Stimulated activated CD4-positive, alpha-beta T cell treated with anti-CD3 and anti-CD28 coated beads, TNF-alpha, amount 100 ng/mL, for 4 hours (primary cell): ENCODE data around the gene CCT5.
"Not testable (repeated sequence)": the region's sequence is repeated elsewhere in the genome, so short reads cannot be mapped to it uniquely, and the experiment has no call there.

Source experiments
- DNase-seq, 3 experiments: peaks; one replicate each; pipeline ENCODE4 v3.0.0-alpha.2; 2020; ENCODE audit warnings: low read depth in 3 of 3

Gene CCT5

DNA sequence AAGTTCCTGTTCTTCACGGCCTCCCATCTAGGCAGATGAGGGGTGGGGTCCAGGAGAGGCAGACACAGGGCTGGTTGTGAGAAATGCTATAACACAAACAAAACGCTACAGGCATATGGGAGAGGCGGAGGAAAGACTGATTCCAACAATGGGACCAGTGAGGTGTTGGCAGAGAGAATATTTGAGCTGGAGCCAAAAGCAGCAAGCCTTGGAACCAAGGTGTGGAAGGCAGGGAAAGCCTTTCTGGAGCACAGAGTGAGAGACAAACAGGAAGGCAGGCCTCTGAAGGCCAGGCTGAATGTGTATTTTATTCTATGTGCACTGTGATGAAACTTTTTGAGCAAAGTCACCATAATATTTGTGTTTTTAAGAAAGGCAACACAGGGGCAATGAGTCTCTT, 3.3 kb upstream of the CCT5 start:
- DNase-seq: no peak

DNA sequence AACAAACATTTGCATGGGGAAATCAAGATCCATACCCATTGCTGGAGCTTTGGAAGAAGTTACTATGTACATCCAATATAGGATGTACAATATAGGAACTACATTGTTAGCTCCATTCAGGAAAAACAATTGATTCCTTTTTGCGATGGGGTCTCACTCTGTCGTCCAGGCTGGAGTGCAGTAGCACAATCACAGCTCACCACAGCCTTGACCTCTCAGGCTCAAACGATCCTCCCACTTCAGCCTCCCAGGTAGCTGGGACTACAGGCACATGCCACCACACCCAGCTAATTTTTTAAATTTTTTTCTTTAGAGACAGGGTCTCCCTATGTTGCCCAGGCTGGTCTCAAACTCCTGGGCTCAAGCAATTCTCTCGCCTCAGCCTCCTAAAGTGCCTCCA, 2.9 kb upstream of the CCT5 start:
- not testable (repeated sequence) for DNase-seq

DNA sequence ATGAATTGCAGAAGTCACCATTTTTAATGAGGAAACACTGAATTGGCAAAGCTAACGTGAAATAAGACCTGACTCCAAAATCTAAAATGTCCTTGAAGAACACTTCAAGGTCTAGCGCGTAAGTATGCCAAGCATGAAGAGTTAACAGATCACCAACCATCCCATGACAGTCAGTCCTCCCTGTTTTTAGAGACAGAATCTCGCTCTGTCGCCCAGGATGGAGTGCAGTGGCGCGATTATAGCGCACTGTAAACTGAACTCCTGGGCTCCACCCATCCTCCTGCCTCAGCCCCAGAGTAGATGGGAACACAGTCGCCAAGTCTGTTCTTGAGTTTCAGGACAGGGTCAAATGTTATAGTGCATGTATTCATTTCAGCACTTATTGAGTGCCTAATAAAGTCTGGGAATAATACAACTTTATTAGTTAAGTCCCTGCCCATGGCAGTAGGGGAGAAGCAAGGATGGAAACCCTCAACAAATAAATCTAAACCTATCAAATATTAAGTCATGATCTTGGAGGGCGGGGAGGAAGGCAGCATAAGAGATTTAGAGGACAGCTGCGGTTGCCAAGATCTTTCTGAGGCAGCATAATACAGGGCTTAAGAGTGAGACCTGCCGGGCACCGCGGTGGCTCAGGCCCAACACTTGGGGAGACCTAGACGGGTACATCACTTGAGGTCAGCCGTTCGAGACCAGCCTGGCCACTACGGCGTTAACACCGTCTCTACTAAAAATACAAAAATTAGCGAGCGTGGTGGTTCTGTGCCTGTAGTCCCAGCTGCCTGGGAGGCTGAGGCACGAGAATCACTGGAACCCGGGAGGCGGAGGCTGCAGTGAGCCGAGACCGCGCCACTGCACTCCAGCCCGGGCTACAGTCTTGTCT, 1.5 kb upstream of the CCT5 start:
- DNase-seq: no peak

DNA sequence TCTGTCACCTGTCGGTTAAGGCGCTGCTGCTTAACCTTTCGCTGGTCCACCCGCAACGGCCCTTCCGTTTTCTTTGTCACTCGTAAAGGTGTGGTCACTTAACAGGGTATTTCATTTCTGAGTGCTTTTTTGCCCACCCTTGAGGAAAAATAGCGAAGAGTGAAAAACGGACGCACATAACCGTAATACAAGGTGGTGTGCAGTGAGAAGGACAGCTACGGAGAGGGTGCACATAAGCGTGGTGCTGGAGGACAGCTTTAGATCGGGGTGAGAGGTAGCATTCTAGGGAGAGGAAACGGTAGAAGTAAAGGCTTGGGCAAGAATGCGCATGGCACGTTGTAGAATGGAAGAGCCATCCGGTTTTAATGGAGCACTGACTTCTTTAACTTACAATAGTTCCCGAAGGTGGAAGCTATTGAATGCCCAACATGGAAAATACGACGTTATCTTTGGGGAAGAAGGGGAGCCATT, 761 bp downstream of the CCT5 start:
- no peak for DNase-seq

DNA sequence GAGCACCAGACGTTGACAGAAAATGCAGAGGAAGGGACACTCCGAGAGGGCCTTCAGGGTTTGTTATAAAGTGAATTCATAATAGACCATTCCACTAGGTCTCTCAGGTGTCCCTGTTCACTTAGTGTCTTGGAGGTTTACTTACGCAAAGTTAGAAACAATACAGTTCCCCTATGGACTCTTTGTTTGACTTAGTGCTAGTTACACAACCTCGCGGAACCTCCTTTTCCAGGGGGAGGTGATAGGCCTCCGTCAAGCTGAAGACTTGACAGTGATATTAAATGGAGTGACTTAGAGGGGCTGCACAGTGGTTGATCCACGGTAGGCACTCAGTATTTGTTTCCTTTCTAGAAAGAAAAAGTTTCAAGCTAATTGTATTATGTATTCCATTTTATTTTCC, 1.3 kb downstream of the CCT5 start:
- no peak for DNase-seq

DNA sequence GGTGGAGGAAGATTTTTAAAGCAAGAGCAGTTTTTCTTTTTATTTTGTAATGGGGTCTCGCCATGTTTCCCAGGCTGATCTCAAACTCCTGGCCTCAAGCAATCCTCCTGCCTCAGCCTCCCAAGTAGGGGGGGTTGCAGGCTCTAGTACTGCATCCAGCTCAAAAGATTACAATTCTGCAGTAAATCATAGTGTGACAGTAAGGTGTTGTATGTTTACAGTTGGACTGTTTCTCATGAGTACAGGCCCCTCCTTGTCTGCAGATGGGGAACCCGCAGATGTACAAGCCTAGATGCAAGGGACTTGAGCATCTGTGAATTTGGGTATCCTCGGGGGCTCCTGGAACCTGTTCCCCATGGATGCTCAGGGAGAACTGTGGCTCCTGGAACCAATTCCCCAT, 3.3 kb downstream of the CCT5 start:
- no peak for DNase-seq

DNA sequence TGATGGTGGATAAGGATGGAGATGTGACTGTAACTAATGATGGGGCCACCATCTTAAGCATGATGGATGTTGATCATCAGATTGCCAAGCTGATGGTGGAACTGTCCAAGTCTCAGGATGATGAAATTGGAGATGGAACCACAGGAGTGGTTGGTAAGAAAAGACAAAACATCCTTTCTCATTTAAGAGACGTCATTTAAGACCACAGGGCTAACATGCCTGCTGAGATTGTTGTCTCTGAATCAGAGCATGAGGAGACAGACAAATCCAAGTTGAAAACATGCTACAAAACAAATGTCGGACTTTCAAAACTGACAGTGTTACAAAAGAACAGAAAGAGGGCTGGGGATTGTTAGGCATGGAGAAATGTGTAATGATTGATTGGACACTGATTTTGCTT, 4.6 kb downstream of the CCT5 start:
- no peak for DNase-seq

DNA sequence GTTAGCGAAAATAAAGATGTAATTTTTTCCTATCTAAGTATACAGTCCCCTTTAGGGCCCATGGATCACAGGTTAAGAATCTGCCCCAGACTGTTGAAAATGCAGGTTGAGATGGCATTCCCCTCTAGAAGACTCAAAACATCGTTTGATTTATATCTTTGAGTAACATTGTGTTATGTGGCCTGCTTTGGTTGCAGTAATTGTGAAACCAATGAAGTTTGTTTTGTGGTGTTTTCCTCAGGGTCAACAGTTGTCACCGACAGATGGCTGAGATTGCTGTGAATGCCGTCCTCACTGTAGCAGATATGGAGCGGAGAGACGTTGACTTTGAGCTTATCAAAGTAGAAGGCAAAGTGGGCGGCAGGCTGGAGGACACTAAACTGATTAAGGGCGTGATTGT, 7.8 kb downstream of the CCT5 start:
- no peak for DNase-seq

DNA sequence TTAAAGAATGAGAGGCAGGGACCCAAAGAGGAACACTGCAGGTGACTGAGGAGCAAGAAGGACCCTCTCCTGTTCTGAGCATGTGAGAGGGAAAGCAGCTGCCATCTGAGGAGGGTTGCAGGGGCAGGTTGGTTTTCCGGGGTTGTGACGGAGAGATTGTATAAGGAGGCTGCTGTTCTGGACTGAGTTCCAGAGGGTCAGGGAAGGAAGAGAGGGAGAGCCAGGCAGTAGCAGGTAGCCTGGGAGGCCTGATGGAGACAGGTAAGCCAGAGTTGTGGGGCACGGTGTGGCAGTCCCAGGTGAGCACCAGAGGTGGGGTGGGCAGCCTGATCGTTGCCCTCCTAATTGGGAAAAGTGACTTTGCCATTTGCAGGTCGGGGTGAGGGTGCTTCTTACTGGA, 9.8 kb downstream of the CCT5 start:
- no peak for DNase-seq

DNA sequence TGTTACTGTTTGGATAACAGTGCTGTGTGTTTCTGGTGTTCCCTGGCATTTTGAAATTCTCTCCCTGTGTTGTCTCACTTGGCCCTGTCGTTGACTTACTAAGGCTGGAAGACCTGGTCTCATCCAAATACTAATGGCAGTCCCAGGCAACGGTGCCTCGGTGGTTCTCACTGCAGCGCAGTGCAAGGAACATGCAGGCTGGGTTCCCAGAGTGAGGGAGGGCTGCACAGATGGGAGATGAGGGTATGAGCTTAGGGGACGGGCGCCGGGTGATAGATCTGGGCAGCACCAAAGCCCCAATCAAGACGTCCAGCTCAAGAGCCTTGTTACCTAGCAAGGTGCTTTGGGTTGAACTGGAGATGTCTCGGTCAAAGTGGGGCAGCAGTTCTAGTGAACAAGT, 11.0 kb downstream of the CCT5 start:
- DNase-seq: no peak

DNA sequence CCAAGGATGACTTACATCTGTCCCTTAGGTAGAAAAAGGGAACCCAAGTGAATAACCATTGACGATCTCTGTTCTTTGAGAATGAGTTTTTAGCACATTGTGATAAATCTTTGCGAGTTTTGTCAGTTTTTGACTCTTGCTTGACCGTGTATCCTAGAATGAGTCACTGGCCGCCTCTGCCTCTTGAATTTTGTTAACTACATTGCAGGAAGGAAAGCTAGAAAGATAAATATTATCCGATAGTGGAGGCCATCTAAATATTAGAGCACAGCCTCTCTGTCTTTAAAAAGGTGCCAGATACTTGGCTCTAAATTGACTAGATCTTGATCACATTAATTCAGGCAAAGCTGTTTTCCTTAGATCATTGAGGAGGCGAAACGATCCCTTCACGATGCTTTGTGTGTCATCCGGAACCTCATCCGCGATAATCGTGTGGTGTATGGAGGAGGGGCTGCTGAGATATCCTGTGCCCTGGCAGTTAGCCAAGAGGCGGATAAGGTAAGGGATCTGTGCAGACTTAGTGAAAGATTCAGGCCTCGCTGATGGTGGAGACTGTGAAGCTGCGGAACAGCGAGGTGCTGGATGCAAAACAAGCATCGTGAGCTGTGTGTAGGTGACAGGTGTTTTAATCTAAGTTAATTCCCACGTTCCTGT, 12.2 kb downstream of the CCT5 start:
- no peak for DNase-seq

DNA sequence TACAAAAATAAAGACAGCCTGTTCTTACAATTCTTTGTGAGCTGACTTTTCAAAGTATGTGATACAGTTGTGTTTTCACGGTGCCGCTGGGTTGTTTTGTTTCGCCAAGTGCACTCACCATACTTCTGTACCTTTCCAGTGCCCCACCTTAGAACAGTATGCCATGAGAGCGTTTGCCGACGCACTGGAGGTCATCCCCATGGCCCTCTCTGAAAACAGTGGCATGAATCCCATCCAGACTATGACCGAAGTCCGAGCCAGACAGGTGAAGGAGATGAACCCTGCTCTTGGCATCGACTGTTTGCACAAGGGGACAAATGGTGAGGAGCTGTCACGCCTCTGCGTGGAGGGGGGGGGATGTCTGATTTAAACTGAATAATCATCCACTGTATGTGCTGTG, 12.9 kb downstream of the CCT5 start:
- no peak for DNase-seq

DNA sequence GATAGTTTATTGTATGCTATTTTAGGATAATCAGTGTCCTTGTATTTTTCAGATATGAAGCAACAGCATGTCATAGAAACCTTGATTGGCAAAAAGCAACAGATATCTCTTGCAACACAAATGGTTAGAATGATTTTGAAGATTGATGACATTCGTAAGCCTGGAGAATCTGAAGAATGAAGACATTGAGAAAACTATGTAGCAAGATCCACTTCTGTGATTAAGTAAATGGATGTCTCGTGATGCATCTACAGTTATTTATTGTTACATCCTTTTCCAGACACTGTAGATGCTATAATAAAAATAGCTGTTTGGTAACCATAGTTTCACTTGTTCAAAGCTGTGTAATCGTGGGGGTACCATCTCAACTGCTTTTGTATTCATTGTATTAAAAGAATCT, 14.5 kb downstream of the CCT5 start:
- DNase-seq: no peak

DNA sequence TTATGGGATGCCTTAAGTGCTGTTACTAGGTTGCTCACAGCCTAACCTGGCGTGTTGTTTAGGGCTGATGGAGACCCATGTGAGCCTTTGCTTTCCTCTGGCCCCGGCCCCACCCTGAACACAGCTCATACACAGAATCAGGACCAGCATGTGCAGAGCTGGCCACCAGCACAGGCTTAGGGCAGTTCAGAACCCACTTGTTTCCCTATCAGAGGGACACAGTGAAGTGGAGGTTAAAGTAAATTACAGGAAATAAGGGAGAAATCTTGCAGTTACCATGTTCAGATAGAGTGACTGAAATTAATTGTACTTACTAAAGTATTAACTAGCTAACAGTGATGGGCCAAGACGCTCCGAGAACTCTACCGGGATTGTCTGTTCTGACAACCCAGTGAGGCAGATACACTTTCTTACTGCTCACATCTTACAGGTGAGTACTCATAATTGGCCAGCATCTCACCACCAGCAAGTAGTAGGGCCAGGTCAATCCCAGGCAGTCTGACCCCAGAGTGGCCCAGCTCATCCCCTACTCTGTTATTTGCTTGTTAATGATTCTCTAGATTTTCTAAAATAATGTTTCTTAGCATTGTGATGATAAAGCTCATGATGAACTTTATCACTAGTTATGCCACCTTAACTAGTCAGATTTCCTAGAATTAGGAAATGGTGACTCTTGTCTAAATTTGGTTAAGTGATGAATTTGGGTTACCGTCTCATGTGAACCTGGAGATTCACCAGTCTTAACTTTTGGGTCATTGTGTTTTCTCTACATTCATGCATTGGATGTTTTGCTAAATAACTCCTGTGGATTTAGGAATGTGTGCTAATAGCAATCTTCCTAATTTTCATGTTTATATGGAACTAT, 15.4 kb downstream of the CCT5 start:
- DNase-seq: no peak

DNA sequence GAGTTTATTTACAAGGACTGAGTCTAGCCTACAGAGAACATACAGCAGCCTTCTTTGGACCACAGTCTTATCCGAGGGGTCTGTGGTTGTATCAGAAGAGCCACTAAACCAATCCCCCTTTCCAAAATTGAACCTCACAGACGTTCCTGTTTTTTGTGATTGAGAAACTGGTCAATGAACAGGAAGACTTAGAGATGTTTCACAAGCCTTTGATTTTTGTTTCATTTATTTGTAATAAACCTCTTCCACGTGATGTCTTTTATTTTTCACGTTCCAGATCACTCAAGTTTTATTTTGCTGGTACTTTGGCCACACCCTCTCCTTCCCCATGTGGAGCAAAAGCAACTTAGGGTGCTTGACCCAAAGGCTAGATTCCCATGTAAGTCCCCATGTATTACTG, 16.1 kb downstream of the CCT5 start:
- no peak for DNase-seq

DNA sequence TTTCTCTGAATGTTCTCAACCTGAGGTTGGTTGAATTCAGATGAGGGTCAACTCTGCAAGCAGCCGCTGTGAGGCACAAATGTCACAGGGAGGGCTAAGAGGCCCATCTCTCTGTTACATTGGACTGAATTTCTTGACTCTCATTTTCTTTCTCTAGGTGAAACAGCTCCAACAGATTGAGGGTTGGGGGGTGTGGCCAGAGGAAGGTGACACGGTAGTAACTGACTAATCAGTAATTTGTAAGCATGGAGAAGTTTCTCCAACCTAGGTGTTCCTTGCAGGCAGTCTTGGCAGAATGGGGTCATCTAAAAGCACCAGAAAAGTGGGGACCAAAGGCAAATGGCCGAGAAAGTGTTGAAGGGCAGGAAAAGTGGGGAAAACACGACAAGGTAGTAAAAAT, 16.8 kb downstream of the CCT5 start:
- no peak for DNase-seq

DNA sequence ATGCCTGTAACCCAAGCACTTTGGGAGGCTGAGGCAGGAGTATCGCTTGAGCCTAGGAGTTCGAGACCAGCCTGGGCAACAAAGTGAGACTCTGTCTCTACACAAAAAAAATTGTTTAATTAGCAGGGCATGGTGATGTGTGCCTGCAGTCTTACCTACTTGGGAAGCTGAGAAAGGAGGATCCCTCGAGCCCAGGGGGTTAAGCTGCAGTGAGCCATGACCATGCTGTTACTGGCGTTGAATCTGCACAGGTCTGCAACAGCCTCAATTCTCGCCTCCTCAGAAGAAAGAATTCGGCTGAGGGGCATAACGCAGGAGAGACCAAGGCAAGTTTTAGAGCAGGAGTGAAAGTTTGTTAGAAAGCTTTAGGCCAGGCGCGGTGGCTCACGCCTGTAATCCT, 18.0 kb downstream of the CCT5 start:
- no peak for DNase-seq

DNA sequence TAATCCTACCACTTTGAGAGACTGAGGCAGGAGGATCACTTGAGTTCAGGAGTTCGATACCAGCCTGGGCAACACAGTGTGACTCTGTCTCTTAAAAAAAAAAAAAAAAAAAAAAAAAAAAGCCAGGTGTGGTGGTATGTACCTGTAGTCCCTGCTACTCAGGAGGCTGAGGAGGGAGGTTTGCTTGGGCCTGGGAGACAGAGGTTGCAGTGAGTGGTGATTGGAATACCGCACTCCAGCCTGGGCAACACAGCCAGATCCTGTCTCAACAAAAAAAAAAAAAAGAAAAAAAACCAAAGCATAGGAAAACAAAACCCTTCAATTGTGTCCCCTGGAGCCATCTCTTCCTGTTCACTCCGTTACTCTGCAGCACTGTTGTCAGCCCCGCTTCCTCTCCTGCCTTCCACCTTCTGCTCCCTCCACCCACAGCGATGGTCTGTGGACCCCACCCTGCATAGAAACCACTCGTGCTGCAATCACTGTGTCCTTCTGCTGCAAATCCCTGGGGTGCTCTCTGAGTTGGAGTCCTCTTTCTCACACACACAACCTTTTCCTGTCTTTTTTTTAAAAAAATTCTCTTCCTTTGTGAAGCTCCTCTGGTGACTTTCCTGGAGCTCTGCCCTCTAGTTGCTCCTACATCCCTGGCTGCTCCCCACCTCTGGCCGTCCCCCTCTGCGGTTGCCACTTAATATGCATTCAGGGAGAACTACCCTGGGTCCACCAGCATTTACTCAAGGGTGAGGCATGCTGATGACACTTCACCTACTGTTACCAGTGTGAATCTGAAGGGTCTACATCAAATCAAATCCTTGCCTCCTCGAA, 22.2 kb downstream of the CCT5 start:
- DNase-seq: no peak

DNA sequence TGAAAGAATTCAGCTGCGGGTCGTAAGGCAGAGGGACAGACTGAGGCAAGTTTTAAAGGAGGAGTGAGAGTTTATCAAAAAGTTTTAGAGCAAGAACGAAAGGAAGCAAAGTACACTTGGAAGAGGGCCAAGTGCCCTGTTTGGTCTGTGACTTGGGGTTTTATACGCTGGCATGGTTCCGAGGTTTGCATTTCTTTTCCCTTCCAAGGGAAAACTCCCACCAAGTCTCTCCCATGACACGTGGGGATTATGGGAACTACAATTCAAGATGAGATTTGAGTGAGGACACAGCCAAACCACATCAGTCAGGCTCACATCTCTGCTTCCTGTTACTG, 22.8 kb downstream of the CCT5 start:
- not testable (repeated sequence) for DNase-seq

DNA sequence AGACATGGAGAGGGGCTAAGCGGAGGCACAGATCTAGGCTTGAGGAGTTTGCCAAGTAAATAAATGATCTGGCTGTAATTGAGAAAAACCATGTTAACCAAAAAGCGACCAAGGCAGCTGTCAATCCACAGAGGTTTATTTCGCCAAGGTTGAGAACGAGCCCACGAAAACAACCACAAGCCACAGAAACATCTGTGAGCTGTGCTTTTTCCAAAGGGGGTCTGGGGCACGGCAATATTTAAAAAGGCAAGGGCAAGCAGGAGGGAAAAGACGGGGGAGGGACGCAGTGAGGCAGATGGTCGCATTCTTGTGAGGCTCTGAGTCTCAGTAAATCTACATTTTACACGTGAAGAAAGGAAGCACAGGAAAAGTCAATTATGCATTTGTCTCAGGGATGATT, 25.4 kb downstream of the CCT5 start:
- no peak for DNase-seq

DNA sequence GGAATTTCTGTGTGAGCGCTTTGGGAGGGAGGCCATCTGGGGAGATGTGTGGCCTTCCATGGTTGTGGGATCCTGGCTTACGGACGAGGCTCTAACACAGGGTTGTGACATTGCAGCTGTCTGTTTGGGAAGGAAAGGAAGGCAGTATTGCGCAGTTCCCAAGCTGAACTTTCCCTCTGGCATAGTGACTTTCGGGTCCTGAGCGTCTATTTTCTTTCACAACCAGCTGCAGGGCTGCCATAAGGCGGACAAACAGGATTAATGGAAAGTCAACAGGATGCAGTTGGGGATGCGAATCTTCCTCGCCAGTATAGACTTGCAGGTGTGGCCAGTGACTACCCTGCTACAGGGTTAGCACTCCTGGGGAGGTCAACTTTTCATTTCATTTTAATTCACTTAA, 25.9 kb downstream of the CCT5 start:
- DNase-seq: no peak

DNA sequence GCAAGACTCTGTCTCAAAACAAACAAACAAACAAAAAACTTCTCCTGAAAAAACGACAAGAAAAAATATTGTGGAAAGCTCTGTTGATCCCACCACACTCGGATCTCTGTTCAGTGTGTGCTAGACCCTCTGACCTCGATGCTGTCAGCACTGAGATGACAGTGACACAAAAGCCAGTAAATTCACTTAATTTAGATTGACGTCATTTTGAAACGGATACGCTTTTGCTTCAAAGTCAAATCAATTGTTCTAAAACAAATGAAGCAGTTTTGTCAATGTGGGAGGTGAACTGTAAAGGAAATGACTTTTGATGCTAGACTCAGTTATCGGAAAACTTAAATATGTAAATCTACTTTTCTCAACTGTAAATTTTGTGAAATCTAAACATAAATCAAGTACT, 26.6 kb downstream of the CCT5 start:
- no peak for DNase-seq
